HG02870 (cell line): ENCODE data around the gene IGSF23.
"Not testable (repeated sequence)": the region's sequence is repeated elsewhere in the genome, so short reads cannot be mapped to it uniquely, and the experiment has no call there.

Source experiments
- ATAC-seq: cut with Tn5 transposase; IDR thresholded peaks from one replicate; pipeline ENCODE4 v1.9.1; 2021; ENCODE audit warnings: mild to moderate bottlenecking, moderate library complexity; ENCODE audit not compliant: unreplicated experiment

The IGSF23 gene

DNA sequence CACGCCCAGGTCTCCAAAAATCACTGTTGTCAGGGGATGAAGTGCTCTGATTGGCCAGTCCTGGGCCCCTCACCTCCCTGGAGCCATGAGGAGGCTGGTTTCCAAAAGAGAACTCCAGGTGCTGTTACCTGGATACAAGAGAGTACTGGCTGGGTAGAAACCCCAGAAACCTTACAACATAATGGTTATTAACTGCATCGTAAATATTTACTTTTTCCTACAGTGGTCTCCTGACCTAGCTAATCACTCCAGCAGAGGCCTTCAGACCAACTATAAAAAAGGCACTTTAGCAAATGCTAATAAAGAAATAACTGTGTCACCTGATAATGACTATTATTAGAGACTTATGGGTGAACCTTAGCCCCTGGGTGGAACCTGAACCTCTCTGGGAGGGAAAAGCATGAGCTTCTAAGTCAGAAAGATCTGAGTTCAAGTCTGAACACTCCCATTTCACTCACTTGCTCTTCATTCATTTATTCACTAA, 1.5 kb upstream of the IGSF23 start:
- ATAC-seq: no peak

DNA sequence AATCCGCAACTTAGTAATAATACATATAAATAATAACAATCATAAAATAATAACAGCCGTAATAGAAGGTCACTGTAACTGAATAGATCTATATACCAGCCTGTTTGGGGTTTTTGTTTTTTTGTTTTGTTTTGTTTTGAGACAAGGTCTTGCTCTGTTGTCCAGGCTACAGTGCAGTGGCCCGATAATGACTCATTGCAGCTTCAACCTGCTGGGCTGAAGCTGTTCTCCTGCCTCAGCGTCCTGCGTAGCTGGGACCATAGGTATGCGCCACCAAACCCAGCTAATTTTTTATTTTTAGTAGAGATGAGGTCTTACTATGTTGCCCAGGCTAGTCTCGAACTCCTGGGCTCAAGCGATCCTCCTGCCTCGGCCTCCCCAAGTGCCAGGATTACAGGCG, 950 bp downstream of the IGSF23 start:
- ATAC-seq: no peak

DNA sequence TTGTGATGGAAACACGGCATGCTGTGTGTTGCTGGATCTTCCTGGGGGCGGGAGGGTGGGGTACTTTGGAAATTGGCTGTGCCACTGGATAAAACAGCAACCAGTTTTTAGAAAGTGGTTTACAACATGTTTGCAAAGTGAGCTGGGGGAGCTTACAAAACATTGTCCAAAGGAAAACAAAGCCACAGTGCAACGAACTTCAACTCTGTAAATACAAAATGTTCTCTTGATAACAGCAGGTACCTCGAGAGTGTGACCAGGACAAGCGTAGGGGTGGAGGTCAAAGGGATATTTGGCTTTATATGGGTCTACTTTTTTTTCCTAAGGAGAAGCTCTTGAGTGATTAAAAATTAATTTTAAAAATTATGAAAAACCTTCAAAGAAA, 2.5 kb downstream of the IGSF23 start:
- no peak for ATAC-seq

DNA sequence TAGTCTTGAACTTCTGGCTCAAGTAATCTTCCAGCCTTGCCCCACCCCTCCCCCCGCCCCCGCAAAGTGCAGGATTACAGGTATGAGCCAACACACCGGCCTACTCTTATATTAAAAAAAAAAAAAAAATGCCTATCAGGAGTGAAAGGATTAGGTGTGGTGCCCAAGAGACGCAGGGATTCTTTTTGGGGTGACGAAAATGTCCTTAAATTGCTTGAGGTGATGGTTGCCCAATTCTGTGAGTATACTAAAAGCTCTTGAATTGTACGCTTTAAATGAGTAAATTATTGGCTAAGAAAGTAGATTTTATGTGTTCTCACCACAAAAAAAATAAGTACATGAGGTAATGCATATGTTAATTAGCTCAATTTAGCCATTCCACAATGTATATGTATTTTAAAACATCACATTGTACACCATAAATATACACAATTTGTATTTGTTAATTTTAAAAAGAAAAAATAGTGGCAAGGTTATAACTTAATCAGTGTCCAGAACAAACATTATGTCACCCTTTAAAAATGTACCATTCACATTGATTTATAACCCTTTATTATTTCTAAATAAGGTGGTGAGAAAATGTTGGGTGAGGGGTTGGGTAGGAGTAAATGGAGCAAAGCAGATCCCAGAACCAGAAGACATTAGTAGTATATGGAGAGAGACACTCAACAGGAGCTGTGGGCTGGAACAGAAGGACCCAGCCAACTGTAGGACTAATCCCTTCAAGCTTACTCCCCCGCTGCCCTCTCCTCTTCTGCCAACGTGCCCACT, 3.9 kb downstream of the IGSF23 start:
- no peak for ATAC-seq

DNA sequence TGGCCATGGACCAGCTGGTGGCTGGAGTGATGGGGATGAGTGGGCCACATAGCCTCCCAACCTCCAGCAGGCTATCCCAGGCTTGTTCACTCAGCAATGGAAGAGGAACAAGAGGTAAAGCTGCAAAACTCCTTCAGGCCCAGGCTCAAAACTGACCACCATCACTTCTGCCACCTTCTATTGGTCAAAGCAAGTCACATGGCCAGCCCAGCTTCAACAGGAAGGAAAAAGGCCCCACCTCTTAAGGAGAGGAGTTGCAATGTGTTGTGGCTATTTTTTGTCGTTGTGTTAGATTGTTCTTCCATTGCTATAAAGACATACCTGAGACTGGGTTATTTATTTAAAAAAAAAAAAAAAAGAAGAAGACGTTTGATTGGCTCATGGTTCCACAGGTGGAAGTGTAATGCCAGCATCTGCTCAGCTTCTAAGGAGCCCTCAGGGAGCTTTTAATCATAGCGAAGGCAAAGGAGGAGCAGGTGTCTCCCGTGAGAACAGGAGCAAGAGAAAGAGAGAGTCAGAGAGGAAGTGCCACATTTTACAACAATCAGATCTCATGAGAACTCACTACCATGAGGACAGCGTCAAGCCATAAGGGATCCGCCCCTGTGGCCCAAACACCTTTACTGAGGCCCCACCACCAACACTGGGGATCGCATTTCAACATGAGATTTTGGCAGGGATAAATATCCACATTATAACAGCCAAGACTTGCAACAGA, 5.4 kb downstream of the IGSF23 start:
- ATAC-seq: no peak

DNA sequence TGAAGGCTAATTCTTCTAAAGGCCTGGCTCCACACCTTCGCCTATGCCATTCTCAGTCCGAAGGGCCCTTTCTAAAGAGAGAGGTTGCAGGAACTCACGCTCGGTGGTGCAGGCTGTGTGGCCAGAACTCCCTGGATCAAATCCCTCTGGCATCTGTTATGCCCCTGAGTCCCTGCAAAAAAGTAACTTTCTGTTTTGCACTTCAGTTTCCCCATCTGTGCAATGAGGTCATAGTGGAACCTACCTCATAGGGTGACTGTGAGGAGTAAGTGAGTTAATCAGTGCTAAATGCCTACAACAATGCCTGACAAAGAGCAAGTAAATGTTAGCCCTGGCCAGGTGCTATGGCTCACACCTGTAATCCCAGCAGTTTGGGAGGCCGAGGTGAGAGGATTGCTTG, 7.3 kb downstream of the IGSF23 start:
- no peak for ATAC-seq

DNA sequence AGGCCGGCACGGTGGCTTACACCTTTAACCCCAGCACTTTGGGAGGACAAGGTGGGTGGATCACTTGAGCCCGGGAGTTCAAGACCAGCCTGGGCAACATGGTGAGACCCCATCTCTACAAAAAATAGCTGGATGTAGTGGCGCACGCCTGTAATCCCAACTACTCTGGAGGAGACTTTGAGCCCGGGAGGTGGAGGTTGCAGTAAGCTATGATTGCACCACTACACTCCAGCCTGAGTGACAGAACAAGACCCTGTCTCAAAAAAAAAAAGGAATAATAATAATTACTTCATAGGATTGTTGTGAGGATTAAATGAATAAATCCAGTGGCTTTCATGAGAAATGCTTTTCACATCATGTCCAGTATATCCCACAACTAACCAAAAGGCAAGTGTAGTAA, 8.0 kb downstream of the IGSF23 start:
- ATAC-seq: no peak

DNA sequence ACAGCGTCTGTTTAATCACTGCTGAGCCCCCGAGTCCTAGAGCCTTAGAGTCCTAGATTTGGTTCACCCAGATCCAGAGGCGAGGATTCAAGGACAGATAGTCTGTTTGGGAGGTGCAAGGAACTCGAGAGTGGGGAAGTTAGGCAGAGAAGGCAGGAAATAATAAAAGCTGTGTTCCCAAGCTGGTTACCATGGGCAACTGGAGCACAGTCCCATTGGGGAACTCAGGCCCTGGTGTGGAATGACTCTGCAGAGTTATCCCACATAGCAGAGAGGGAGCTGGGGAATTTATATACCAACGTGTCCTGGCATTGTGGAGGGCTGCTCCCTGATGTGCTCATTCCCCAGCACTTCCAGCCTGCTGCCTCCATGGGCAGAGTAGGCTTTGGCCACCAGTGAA, 9.7 kb downstream of the IGSF23 start:
- ATAC-seq: no peak

DNA sequence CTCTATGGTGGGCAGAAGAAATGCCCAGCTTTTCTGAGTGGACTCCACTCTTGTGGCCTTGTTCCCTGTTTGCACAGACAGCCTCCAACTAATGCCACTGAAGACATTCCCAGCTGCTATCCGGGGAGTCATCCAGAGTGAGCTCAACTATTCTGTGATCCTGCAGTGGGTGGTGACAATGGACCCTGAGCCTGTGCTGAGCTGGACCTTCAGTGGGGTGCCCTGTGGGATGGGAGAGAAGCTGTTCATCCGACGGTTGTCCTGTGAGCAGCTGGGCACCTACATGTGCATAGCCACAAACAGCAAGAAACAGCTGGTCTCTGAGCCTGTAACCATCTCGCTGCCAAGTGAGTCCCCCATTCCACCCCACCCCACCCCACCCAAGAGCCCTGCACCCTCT, 10.3 kb downstream of the IGSF23 start:
- ATAC-seq: no peak

DNA sequence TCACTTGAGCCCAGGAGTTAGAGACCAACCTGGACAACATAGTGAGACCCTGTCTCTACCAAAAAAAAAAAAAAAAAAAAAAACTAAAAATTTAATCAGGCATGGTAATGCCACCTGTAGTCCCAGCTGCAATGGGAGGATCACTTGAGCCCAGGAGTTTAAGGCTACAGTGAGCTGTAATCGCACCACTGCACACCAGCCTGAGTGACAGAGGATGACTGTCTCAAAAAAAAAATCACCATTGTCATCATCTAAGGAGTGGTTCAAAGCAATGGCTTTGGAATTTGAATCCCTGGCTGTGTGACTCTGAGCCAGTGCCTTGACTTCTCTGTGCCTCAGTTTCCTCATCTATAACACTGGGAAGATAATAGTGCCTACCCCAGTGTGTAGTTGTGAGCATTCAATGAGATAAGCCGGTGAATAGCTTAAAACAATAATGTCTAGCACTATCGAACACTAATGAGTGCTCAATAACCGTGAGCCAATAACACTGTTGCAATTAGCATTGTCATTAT, 11.5 kb downstream of the IGSF23 start:
- ATAC-seq: no peak

DNA sequence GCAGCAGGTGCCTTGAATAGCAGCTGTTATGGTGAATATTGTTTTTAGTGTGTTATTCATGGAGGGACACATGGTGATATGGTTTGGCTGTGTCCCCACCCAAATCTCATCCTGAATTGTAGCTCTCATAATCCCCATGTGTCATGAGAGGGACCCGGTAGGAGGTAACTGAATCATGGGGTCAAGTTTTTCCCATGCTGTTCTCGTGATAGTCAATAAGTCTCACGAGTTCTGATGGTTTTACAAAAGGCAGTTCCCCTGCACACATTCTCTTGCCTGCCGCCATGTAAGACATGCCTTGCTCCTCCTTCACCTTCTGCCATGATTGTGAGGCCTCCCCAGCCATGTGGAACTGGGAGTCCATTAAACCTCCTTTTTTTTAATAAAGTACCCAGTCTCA, 12.3 kb downstream of the IGSF23 start:
- not testable (repeated sequence) for ATAC-seq

DNA sequence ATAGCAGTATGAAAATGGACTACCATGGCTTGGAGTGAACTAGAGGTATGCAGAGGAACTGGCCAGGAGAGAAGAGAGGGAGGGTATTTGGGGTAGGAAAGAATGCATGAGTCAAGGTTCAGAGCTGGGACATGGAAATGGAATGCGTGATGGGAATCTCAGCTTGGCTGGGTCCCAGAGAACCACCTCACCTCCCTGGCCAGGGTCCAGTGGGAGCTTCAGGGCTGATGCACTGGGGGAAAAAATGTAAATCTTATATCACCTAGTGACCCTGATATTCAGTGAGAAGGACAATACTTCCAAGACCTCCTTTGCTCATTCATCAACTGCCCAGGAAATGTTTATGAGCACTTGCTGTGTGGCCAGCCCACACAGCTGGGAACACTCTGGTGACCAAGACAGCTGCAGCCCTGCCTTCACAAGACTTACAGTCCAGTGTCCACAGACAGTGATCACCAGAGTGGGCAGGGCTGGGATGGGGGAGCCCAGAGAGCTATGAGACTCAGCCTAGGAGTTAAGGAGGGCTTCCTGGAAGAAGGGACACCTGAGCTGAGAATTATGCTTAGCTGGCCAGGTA, 12.8 kb downstream of the IGSF23 start:
- no peak for ATAC-seq

DNA sequence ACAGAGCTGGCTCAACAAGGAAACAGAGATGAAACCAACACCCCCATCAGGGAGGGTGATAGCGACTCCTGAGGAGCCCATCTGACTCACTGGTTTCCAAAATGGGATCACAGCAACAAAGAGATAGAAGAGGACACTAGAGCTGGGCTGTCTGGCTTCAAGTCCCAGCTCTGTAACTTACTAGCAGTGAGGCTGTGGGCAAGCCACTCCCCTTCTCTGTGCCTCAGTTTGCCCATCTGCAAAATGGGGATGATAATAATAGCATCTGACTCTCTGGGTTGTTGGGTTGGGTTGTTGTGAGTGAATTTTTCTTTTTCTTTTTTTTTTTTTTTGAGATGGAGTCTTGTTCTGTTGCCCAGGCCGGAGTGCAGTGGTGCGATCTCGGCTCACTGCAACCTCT, 14.3 kb downstream of the IGSF23 start:
- no peak for ATAC-seq

DNA sequence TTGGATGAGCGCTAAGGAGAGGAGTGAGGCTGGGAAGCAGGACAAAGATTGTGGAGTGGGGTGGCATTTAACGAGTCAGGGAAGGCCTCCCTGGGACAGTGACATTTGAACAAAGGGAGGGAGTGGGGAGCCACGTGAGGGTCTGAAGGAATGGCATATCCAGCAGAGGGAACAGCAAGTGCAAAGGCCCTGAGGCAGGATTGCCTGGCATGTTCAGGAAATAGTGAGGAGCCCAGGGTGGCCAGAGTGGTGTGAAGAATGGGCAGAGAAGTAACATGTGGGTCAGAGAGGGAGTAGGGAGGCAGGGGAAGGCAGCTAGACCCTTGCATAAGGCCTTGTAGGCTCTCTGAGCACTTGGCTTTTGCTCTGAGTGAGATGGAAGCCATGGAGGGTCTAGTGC, 15.4 kb downstream of the IGSF23 start:
- ATAC-seq: no peak

DNA sequence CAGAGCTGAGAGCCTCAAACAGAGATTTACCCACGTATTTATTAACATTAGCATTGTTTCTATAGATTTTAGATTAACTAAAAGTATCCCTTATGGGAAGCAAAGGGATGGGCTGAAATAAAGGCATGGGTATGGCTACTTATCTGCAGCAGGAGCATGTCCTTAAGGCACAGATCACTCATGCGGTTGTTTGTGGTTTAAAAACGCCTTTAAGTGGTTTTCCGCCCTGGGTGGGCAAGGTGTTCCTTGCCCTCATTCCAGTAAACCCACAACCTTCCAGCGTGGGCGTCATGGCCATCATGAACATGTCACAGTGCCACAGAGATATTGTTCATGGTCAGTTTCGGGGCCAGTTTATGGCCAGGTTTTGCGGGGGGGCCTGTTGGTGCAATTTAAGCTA, 18.2 kb downstream of the IGSF23 start:
- not testable (repeated sequence) for ATAC-seq

DNA sequence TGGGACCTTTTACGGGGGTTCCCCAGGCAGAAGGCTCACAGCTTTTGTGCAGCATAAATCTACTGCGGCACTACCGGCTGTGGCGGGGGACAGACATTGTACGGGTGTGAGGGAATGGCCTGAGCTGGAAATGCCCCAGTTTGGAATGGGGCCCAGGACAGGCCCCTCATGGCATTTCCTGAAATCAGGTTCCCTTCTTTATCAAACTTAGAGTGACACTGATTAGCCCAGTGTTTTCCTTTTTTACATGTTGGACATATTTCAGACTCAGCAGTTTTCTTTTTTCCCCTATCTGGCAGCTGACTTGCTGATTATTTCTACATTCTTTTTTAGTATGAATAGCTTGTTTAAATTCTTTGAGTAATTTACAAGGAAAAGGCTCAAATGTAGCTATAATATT, 20.7 kb downstream of the IGSF23 start:
- not testable (repeated sequence) for ATAC-seq

DNA sequence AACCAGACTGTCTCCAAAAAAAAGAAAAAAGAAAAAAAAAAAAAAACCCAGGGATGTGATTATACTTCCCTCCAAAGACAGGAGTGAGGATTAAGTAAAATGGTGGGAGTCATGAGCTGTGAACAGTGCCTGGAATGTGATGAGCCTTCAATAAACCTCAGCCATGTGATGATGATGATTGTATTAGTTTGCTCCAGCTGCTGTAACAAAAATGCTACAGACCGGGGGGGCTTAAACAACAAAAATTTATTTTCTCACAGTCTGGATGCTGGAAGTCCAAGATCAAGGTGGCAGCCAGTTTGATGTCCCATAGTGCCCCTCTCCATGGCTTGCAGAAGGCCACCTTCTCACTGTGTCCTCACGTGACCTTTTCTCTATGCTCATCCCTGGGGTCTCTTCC, 21.4 kb downstream of the IGSF23 start:
- ATAC-seq: no peak

DNA sequence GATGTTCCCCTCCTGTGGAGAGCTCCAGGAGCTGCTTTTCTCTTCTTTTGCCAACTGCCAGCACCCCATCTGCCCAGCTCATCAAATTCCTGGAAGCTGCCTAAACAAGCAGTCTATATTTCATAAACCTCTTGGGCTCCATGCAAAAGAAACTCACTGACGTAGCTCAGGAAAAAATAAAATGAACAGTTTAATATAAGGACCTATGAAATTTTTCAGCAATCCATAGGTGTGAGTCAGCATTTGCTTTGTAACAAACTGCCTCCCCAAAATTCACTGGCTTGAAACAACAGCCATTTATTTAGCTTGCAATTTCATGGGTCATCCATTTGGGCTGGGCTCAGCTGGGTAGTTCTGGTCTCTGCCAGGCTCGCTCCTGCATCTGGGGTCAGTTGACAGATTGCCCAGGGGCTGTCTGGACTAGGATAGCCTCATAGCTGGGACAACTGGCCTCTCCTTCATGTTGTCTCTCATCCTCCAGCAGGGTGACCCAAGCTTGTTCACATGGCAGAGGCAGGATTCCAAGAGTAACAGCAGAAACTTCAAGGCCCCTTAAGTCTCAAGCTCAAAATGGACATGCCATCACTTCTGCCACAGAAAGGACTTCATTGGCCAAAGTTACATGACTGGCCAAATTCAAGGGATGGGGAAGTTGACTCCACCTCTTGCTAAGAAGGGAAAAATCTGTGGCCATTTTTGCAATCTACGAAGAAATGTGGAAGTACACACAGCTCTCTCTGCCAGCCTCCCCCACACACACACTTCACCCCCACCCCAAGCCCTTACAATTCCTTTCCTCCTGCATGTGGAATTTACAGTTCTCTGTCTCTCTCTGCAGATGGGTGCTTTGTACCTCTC, 22.4 kb downstream of the IGSF23 start:
- no peak for ATAC-seq

DNA sequence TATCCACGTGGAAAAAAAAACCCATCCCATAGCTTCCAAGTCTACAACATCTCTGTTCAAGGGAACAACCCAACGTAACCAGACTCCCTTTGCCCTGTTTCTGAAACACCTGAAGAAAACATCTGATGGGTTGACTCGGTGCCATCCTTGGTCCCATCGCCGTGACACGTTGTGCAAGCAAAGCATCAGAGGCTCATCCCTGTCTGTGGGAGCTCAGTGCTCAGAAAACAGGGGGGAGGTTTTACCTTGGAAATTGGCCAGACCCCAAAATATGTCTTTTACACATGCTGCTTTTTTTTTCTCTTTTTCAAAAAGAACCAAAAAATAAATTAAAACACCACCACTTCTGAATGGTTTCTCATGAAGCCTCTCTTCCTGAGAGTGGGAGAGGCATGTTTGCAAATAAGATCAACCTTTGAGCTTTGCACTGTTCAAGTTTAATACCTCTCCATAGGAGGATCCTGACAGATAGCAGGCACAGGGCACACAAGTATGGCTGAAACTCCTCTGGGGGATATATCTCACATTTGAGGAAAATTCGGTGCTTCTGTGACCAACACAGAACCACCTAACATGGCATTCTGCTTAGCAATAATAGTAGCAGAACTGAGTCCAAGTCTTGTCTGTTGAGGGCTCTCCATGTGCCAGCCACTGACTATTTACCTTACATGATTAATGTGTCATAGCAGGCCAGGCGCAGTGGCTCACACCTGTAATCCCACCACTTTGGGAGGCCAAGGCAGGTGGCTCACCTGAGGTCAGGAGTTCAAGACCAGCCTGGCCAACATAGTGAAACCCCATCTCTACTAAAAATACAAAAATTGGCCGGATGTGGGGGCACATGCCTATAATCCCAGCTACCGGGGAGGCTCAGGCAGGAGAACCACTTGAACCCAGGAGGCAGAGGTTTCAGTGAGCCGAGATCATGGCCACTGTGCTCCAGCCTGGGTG, 23.4 kb downstream of the IGSF23 start:
- ATAC-seq: no peak

DNA sequence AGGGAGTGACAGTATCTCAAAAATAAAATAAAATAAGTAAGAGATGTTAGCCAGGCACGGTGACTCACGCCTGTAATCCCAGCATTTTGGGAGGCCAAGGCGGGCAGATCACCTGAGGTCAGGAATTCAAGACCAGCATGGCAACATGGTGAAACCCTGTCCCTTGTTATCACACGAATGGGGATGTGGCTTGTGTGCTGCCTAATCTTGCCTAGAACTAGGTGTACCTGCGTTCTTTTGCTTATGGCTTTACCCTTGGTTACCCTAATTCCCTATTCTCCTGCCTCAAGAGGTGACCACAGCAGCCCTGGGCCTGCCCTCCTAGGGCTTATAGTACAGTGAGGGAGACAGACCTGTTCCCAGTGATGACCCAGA, 24.0 kb downstream of the IGSF23 start:
- no peak for ATAC-seq
